Measurements from ENCODE around the gene TRAF7. TPM values are rescaled to one million over a fixed set of nuclear protein-coding genes. Genes with fewer than 3 reads are reported as not detected.

The TRAF7 gene
- total and polyA plus RNA-seq, 2 of the 13 experiments (the other 11 are each of a cell fraction or from before 2014, with no cell fraction given) = 47.9 to 65.6 TPM

DNA sequence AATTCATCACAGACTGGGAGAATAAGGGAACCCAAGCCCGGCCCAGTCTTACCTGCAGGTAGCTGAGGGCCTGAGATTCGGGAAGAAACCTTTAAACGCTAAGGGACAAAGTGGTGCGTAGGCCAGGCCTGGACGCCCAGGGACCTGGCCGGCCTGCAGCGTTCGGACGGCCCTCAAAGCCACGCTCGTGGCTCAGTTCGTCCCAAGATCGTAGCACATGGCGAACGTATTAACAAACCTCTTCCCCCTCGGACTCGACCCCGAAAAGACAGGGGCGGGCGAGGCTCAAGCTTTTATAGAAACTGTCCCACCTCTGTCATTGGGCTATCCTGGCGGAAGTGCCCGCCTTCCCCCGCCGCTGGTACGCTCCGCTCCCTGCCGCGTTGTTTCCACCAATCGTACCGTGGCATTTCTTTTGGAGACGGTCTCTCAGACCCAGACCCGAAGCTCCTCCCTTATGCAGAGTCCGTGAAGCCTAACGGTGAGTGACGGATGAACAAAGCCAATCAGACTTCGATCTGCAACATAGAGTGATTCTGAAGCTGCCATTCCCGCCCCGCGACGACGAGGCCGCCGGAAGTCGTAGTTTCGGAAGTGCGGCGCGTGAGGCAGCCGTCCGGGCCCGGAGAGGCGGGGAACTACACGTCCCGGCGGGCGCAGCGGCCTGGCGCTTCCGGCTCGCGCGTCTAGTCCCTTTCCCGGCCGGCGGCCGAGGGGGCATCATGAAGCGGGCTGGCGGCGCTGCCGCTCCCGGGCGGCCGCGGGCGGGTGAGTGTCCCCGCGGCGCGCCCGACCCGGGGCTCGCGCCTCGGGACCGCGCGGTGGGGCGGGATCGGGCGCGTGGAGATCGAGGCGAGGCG, at the start of gene TRAF7 (continued):
- TF ChIP-seq ZNF773 (CRISPR knock-in tag; IDR thresholded peaks at IDR 0.05; ENCODE audit: borderline replicate concordance) (0 out of 2 replicates have a peak, but pooled peaks have one; percentile 59), ESRRA (CRISPR knock-in tag; IDR thresholded peaks at IDR 0.05; ENCODE audit: low read depth) (peak; percentile 32; the same call in 1 of the 2 replicates), U2AF1 (optimal IDR thresholded peaks at IDR 0.05; ENCODE audit: low read depth, low read length) (peak; percentile 94), HNF4G (IDR thresholded peaks at IDR 0.05; ENCODE audit: borderline replicate concordance, low read depth, low read length) (no peak), HNF4G (CRISPR knock-in tag; IDR thresholded peaks at IDR 0.05; ENCODE audit: borderline replicate concordance, low read depth) (no peak), FOXA3 (CRISPR knock-in tag; IDR thresholded peaks at IDR 0.05) (peak; percentile 40), ZNF761 (CRISPR knock-in tag; conservative IDR thresholded peaks at IDR 0.05) (peak; percentile 77; the same call in 1 of the 2 replicates), CEBPG (CRISPR knock-in tag; IDR thresholded peaks at IDR 0.05) (no peak), ZNF768 (CRISPR knock-in tag; IDR thresholded peaks at IDR 0.05) (peak; percentile 66; the same call in 1 of the 2 replicates), KDM5A (IDR thresholded peaks at IDR 0.05; ENCODE audit: borderline replicate concordance, low read length) (peak; percentile 64; the same call in 1 of the 2 replicates), ZBTB7A (CRISPR knock-in tag; IDR thresholded peaks at IDR 0.05) (no peak; the same call in 1 of the 2 replicates)
- TF ChIP-seq, protein P1, sequence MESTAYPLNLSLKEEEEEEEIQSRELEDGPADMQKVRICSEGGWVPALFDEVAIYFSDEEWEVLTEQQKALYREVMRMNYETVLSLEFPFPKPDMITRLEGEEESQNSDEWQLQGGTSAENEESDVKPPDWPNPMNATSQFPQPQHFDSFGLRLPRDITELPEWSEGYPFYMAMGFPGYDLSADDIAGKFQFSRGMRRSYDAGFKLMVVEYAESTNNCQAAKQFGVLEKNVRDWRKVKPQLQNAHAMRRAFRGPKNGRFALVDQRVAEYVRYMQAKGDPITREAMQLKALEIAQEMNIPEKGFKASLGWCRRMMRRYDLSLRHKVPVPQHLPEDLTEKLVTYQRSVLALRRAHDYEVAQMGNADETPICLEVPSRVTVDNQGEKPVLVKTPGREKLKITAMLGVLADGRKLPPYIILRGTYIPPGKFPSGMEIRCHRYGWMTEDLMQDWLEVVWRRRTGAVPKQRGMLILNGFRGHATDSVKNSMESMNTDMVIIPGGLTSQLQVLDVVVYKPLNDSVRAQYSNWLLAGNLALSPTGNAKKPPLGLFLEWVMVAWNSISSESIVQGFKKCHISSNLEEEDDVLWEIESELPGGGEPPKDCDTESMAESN (CRISPR knock-in tag; conservative IDR thresholded peaks at IDR 0.05) = peak; percentile 87
- TF ChIP-seq, protein P2, sequence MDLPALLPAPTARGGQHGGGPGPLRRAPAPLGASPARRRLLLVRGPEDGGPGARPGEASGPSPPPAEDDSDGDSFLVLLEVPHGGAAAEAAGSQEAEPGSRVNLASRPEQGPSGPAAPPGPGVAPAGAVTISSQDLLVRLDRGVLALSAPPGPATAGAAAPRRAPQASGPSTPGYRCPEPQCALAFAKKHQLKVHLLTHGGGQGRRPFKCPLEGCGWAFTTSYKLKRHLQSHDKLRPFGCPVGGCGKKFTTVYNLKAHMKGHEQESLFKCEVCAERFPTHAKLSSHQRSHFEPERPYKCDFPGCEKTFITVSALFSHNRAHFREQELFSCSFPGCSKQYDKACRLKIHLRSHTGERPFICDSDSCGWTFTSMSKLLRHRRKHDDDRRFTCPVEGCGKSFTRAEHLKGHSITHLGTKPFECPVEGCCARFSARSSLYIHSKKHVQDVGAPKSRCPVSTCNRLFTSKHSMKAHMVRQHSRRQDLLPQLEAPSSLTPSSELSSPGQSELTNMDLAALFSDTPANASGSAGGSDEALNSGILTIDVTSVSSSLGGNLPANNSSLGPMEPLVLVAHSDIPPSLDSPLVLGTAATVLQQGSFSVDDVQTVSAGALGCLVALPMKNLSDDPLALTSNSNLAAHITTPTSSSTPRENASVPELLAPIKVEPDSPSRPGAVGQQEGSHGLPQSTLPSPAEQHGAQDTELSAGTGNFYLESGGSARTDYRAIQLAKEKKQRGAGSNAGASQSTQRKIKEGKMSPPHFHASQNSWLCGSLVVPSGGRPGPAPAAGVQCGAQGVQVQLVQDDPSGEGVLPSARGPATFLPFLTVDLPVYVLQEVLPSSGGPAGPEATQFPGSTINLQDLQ (CRISPR knock-in tag; IDR thresholded peaks at IDR 0.05) = peak; percentile 85; the same call in 1 of the 2 replicates
- TF ChIP-seq, protein P3, sequence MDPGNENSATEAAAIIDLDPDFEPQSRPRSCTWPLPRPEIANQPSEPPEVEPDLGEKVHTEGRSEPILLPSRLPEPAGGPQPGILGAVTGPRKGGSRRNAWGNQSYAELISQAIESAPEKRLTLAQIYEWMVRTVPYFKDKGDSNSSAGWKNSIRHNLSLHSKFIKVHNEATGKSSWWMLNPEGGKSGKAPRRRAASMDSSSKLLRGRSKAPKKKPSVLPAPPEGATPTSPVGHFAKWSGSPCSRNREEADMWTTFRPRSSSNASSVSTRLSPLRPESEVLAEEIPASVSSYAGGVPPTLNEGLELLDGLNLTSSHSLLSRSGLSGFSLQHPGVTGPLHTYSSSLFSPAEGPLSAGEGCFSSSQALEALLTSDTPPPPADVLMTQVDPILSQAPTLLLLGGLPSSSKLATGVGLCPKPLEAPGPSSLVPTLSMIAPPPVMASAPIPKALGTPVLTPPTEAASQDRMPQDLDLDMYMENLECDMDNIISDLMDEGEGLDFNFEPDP (CRISPR knock-in tag; conservative IDR thresholded peaks at IDR 0.05) = 0 out of 2 replicates have a peak, but pooled peaks have one; percentile 82
- TF ChIP-seq, protein P4, sequence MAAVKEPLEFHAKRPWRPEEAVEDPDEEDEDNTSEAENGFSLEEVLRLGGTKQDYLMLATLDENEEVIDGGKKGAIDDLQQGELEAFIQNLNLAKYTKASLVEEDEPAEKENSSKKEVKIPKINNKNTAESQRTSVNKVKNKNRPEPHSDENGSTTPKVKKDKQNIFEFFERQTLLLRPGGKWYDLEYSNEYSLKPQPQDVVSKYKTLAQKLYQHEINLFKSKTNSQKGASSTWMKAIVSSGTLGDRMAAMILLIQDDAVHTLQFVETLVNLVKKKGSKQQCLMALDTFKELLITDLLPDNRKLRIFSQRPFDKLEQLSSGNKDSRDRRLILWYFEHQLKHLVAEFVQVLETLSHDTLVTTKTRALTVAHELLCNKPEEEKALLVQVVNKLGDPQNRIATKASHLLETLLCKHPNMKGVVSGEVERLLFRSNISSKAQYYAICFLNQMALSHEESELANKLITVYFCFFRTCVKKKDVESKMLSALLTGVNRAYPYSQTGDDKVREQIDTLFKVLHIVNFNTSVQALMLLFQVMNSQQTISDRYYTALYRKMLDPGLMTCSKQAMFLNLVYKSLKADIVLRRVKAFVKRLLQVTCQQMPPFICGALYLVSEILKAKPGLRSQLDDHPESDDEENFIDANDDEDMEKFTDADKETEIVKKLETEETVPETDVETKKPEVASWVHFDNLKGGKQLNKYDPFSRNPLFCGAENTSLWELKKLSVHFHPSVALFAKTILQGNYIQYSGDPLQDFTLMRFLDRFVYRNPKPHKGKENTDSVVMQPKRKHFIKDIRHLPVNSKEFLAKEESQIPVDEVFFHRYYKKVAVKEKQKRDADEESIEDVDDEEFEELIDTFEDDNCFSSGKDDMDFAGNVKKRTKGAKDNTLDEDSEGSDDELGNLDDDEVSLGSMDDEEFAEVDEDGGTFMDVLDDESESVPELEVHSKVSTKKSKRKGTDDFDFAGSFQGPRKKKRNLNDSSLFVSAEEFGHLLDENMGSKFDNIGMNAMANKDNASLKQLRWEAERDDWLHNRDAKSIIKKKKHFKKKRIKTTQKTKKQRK (IDR thresholded peaks at IDR 0.05; ENCODE audit: low read length) = no peak
